HuH-7 (cell line): ENCODE data around the gene PPA2.
A peak's percentile ranks its signal among the peaks of the same experiment; 100 is the strongest.
"Not testable (repeated sequence)": the region's sequence is repeated elsewhere in the genome, so short reads cannot be mapped to it uniquely, and the experiment has no call there.

ENCODE experiments used
- DNase-seq: peaks from one replicate; pipeline ENCODE4 v3.0.0; 2011; ENCODE audit warnings: low spot score

PPA2 gene

DNA sequence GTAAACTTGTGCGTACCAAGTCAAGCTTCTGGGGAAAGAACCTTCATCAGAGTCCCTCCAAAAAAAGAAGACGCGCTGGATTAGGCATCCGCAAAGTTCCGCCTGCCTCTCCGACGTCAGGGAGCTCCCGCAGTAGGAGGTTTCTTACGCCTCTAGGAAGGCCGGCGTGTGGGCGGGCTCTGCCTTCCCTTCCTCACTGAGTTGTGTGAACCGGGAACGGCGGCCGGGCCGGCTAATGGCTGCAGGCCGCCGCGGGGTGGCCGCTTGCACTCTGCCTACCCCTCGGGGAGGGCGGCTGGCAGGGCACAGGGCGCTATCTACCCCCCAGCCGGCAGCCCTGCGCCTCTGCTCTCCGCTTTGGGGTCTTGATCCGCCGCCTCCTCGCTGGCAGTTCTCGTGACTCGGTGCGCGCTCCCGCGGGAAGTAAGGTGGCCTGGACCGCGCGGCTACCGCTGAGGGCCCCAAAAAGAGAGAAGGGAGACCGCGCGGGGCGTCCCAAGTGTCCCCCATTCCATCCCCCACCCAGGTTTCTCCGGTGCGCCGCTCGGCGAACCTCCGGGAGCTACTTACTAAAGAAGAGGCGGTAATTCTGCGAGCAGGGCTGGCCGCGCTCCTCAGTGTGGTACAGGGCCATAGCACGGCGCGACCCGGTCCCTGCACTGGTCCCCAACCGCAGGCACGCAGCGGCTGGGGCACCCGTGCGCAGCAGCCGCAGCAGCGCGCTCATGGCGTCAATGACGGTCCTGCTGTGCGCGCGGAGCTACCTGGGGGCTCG is at the start of gene PPA2:
Gene PPA2 (minus strand): TSS at position 739 of the 775 bp plus-strand sequence. CDS start 12 bp downstream, at position 727.
- peak; percentile 28 for DNase-seq

DNA sequence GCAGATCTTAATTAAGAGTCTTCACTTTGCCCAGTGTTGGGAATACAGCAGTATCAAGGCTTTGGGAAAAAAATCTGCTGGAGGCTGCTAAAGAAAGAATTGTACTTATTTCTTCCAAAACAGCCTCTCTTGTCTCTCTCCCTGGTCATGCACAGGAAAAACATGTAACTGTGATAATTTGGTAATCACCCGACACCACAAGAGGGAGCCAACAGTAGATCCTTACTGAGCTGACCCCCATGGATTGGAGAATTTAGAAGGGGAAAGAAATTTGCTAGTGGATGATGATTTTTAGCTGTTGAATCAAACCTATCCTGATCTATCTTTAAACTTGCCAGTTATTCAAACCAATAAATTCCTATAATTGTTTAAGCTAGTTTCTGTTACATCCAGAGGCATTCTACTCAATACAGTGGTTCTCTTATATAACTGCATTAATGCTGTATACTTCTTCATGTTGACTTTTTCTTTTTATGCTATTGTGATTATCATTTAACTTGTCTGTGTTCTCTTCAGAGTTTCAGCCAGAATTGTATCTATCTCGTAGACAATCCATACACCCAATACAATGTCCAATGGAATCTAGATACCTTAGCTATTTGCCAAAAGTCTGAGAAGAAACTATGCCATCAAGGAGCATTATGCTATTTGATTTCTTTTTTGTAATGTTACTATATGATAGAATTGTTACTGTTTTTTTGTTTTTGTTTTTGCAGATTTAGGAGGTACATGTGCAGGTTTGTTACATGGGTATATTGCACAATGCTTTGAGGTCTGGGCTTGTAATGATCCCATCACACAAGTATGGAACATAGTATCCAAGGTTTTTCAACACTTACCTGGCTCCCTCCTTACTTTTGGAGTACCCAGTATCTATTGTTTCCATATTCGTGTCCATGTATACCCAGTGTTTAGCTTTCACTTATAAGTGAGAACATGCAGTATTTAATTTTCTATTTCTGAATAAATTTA is 47.2 kb upstream of the PPA2 start:
- DNase-seq: peak; percentile 53

DNA sequence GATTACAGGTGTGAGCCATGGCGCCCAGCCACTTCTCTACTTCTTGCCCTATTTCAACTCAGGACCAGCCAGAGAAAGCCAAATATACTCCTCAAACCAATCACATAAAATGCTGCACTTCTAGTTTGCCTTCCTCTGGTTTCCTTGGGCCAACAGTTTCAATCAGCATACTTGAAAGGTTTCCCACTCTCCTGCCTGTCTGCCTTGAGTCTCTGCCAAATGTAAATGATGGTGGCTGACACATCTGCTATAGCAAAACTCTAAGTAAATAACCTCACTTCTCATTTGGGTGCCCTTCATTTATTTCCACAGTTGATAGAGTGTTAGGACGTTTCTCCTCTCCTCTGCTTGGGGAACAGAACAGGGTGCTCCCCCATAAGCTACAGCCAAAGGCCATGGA is 36.4 kb upstream of the PPA2 start:
- DNase-seq: no peak

DNA sequence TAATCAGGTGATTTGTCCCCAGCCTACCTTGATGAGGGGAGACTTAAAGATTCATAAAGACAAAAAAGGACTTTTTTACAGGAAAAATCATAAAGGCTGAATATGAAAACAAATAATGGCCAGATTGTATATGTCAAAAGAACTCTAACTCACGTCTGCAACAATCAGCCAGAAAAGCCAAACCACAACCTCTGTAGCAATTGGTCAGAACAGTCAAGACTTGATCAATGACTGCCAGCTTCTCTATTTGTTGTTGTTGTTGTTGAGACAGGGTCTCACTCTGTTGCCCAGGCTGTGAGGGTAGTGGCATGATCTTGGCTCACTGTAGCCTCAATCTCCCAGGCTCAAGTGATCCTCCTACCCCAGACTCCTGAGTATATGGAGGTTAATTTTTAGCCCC is 35.9 kb upstream of the PPA2 start:
- DNase-seq: no peak

DNA sequence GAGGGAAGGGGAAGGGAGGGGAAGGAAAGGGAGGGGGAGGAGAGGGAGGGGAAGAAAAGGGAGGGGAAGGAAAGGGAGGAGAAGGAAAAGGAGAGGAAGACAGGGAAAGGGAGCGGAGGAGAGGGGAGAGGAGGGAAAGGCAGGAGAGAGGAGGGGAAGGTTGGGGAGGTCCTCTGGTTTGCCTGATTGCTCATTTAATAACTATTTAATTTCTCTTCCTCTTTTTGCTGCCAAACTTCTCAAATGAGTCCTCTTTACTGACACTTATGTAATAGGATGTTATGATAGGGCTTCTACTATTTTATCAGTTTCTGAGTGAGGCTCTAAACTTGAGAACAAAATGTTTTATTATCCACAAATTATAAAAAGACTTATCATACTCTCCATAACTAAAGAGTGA is 35.4 kb upstream of the PPA2 start:
- no peak for DNase-seq

DNA sequence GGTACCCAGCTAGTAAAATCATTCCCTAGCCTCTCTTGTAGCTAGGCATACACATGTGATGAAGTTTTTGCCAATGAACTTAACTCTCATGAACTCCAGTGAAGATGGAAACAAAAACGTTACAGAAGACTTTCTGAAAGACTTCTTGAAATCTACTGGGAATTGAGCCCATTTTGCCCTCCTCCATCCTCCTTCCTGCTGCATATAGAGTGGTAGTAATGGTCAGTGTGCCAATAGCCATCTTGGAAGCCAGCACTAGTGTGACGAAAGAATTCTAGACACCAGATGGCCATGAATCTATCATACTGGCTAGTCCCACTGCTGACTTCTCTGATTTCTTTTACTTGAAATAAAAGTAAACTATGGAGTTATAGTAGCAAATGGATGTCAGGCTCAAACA is 30.9 kb upstream of the PPA2 start:
- no peak for DNase-seq

DNA sequence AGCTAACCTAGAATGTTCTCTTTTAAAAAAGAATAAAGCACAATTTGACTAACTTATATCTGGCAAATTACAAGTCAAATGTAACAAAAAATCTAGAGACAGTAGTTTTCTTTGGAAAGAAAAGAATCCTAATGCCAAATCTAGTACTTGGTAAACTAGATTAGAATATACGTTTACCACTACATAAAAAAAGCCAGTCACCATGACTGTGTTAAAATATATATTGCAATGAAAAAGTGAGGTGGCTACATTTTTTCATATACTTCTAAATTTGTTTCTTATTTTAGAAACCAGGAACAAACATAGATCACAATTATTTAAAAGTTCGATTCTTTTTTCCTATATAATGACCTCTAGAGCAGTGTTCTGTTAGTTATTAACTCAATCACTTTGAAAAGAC is 29.6 kb upstream of the PPA2 start:
- DNase-seq: no peak

DNA sequence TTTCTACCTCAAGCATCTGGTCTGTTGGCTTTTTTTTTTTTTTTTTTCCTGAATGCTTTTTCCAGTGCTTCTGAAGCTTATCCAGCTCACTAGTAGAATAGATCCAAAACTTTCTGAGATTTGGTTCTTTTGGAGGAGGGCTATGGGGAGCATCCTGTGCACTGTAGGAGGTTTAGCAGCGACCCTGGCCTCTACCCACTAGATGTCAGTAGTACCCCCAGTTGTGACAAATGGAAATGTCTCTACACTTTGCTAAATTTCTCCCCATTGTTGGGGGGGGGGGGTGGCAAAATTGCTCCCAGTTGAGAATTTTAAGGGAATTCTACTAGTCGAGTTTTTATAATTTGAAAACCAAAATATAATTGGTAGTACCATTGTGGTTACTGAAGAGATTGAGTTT is 23.0 kb upstream of the PPA2 start:
- no peak for DNase-seq

DNA sequence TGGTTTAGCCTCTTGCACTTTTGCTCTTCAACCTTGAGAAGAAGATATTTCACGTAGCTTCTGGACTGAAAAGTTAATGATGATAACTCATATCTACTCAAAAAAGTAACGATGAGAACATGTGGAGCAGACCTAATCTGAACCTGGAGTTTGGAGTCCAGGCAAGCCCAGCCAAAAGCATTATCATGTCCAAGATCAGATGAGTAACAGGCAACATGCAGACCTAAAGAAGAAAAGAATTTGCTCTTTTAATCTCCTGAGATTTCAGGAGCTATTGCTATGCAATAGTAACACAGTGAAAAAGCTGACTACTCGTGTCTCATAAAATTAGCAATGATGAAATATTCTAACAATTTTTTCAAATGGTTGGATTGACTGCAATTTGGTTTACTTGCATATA is 21.8 kb upstream of the PPA2 start:
- DNase-seq: no peak

DNA sequence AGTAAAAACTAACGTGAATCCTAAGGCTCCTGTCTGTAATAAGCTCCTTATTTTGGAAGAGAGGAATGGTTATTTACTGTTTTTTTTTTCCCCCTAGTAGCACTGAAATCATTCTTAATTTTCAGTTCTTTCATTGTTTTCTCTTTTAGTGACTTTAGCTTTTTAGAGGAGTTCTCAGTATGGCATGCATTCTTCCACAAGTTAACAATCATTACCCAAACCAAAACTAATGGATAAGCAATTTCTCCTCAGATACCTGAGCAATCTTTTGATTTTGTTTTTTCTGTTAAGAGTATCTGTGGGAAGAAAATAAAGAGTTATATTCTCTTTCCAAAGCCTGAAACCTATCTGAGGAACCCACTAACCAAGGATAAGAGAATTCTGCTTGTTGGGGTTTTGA is 16.7 kb upstream of the PPA2 start:
- no peak for DNase-seq

DNA sequence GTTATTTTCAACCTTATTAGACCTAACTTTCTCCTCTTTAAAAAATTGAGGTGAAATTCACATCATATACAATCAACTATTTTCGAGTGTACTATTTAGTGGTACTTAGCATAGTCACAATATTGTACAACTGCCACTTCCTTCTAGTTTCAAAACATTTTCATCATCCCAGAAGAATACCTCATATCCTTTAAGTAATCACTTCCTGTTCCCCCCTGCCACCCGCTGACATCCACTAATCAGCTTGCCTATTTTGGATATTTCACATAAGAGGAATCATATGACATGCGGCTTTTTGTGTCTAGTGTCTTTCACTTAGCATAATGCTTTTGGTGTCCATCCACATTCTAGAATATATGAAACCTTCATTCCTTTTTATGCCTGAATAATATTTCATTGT is 10.0 kb upstream of the PPA2 start:
- DNase-seq: no peak

DNA sequence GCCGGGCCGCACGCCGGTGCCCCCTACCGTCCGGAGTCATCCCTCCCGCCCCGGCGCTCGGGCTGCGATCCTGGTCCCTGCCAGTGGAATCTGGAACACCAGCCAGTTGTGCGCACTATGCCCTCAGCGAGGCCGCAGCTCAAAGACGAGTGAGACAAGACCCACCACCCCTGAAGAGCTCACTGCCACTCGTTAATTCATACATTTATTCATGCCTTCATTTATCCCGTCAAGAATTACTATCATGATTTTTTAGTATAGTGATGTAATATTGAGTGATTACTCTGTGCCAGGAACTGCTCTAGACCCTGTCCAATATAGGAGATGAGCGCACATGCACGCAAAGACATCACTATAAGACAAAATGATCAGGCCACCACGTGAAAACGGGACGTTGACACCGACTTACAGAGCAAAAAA is 247 bp upstream of the PPA2 start:
- DNase-seq: peak; percentile 84

DNA sequence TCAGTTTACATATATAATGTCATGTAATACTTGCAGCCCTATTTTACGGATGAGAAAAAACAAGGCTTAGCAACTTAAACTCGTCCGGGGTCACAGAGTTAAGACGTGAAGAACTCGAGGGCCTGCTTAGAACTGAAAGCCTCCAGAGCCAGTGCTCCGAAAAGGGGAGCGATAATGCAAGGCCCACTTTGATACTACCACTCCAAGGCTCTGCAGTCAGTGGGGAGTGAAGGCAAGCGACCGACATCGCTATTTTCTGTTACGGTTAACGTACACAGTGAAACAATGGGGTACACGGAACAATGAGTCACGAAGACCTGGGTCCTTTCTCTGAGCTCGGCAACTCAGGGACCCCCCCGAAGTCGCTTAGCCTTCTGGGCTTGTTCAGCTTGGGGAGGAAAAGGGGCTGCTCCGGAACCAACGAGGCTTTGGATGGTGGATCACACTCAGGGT is 965 bp downstream of the PPA2 start:
- DNase-seq: no peak

DNA sequence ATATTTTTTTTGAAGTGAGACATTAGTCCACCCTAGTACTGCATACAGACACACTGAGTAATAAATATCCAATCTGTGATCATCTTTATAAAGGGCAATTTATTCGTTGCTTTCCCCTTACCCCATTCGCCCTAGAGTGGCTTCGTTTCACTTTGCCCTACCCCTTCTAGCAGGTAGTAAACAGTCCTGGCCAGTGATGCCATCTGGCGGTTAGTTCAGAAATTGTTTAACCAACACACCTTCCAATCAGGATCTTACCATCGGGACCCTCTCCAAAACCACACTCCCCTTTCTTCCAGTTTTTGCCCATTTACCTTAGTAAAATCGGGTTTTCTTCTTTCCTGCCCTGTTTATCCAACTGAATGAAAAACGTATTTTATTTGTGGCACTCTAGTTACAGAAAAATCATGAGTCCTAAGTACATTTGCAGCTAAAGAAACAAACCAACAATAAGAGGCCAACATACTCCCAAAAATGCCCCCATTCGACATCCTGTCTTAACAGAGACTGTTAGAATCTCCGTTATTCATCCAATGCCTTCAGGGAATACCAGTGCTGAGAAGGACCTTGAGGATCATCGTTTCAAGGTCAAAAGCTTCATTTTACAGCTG is 2.2 kb downstream of the PPA2 start:
- DNase-seq: peak; percentile 59

DNA sequence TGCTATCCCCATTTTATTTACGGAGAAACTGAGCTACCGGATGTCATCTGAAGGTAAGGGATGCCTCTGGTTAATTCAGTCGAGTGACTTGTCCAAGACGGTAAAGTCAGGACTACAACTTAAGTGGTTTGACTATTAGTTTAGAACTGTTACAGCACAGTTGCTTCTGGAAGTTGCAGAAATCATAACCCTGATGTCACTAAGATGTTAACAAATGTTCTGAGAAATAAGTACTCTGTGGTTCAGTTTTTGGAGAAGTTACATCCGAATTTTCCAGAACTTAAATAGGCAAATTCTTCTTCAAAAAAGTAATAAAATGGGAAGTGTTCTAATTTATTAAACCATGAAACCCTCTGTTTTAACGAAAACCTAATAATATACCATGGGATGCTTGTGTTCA is 3.1 kb downstream of the PPA2 start:
- DNase-seq: no peak

DNA sequence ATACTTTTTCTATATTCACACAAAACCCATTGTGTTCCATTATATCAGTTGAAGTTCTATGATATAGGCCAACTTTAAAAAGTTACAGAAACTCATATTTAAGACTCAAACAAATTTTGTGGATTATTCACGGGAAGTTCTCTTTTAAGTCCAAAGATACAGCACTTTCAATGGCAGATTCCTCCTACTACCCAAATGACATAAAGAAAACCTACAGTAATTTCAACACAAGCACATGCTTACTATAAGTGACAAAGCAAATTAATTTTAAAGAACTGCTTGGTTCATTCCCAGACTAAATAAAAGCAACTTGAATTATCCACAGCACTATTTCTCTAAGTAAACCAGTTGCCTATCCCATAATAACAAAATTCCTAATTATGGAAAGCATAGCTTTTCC is 4.1 kb downstream of the PPA2 start:
- DNase-seq: no peak

DNA sequence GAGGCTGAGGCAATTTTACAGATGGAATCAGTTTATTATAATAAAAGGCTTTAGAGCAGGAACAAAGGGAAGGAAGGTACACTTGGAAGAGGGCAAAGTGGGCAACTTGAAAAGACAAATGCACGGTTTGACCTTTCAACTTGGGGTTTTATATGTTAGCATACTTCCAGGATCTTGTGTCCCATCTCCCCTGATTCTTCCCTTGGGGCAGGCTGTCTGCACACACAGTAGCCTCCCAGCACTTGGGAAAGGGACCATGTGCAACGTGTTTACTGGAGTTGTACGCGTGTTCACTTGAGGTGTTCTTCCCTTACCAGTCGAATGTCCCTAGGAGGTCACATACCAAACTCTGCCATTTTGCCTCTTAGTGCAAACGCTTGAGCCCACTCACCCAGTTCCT is 7.3 kb downstream of the PPA2 start:
- no peak for DNase-seq

DNA sequence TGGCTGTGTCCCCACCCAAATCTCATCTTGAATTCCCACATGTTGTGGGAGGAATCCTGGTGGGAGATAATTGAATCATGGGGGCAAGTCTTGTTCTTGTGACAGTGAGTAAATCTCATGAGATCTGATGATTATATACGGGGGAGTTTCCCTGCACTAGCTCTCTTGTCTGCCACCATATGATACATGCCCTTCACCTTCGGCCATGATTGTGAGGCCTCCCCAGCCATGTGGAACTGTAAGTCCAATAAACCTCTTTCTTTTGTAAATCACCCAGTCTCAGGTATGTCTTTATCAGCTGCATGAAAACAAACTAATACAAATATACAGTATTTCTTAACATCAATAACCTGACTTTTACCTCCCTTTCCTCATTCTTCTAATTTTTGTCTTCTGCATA is 9.3 kb downstream of the PPA2 start:
- DNase-seq: not testable (repeated sequence)

DNA sequence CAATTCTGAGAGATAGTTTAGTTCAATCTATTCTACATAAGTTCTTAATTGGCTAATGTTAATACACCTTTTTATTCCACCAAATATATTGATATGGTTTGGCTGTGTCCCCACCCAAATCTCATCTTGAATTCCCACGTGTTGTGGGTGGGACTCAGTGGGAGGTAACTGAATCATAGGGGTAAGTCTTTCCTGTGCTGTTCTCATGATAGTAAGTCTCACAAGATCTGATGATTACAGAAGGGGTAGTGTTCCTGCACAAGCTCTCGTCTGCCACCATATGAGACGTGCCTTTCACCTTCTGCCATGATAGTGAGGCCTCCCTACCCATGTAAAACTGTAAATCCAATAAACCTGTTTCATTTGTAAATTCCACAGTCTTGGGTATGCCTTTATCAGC is 11.3 kb downstream of the PPA2 start:
- DNase-seq: no peak

DNA sequence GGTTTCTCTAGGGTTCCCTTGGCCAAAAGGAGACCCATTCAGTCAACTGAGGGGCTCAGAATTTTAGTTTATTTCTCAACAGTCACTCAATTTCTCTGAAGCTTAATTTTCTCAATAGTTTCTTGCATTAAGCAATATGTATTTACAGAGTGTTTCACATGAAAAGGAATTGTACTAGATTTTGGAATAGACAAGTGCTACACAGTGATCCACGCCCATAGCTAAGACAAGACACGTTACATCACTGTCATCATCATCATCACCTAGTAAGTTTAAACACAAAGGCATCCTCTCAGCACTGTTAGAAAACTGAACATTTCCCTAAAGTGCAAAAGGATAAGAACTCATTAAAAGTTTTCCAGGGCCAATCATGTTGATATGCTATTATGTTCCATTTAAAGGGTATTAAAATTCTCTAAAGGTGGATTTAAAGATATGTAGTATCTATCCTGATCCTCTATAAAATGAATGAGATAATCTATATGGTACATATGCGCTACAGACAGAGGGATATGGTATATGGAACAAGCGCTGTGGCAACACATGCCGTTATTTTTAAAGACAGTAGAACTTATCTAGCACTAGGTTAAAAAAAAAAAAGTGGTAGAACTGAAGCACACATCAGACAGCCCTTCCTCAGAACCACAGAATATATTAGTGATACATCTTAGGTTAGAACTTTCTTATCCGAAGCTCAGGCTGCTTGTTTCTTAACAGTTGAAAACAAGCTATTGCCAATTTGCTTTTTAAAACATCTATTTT is 12.1 kb downstream of the PPA2 start:
- DNase-seq: no peak

DNA sequence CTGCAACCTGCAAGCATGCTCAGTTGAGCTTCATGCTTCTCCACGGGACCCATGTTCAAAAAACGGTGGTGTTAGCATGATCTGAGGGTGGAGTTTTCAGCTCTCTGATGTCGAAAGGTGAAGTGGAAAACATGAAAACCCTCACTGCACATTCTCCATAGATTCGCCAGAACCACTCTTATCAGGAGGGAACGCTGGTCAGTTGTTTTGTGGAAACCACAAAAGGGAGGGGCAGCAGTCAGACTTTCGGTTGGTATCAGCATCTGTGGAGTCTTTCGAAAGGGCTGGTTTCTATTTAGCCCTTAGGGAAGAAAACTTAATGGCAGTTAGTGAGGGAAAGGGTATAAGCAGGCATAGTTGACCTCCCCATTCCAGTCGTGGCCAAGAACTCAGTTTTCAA is 12.6 kb downstream of the PPA2 start:
- DNase-seq: no peak

DNA sequence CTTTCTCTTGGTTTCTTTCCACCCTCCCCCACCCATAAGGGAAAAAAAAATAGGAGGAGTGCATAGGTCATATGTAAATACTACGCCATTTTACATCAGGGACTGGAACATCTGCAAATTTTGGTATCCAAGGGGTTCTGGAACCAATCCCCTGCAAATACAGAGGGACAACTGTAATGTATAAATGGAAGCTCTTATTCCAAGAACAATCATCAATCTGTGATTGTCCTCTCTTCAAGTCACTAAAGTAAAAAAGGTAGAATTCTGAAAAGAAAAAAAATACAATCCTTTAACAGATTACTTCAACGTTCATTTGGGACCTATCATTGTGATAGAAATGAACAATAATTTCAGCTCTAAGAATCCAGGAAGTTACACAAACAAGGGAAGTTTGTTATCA is 13.6 kb downstream of the PPA2 start:
- no peak for DNase-seq
